ENCODE results near the gene RPAP2. TPM values are rescaled to one million over a fixed set of nuclear protein-coding genes. Genes with fewer than 3 reads are reported as not detected.
"Not testable (repeated sequence)": the region's sequence is repeated elsewhere in the genome, so short reads cannot be mapped to it uniquely, and the experiment has no call there.

The RPAP2 gene
- total RNA-seq, 1 donor from 2014 or later, result 10.5 TPM

DNA sequence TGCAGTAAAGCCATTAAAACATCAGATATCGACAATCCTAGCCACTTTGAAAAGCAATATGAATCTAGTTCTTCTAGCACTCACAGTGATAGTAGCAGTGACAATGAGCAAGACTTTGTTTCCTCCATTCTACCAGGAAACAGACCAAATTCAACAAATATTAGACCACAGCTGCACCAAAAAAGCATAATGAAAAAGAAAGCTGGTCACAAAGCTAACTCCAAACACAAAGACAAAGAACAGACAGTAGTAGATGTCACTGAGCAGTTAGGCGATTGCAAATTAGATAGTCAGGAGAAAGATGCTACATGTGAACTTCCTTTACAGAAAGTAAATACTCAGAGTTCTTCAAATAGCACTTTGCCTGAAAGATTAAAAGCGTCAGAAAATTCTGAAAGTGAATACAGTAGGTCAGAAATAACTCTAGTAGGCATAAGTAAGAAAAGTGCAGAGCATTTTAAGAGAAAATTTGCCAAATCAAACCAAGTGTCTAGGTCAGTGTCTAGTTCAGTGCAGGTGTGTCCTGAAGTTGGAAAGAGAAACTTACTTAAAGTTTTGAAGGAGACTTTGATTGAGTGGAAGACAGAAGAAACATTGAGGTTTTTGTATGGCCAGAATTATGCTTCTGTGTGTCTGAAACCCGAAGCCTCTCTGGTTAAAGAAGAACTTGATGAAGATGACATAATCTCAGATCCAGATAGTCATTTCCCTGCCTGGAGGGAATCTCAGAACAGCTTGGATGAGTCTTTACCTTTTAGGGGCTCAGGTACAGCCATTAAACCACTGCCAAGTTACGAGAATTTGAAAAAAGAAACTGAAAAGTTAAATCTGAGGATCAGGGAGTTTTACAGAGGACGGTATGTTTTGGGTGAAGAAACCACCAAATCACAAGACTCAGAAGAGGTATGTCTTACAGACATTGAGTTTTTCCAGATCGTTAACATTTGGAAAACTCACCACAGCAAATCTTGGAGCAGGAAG lies 24.9 kb downstream of the RPAP2 start:
- ATAC-seq (no peak), DNase-seq (ENCODE audit: low spot score) (no peak)

DNA sequence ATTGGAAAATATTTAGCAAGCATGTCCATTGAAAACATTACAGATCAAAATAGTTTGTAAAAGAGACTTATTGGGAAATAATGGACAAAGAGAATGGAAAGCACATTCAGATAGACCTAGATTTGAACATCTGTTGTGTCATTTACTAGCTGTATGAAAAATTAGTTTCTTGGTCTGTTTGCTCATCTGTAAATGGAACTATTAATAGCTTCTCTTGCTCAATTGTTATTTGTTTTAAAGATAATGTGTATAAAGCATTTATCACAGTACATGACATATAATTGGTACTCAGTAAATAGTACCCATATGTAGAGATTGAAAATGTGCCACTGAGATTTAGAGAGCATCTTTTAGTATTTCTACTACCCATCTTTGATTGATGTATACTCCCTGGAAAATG lies 25.9 kb downstream of the RPAP2 start:
- DNase-seq (ENCODE audit: low spot score), result no peak
- no peak for ATAC-seq

DNA sequence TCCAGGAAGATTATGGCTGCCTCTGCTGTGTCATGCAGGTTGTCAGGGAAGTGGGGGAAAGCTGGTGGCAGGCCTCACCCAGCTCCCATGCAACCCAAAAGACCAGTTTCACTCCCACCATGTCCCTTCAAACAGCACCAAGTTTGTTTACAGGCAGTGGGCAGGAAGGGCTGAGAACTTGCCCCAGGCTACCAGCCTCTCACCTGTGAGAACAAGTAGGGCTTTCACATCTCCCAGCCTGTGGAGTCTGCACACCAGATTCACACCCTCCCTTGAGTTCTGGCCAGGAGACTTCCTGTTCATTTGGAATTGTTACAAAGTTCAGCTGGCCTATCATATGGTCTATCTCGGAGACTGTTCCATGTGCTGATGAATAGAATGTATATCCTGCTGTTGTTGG lies 27.8 kb downstream of the RPAP2 start:
- DNase-seq (ENCODE audit: low spot score) (no peak), ATAC-seq (no peak)

DNA sequence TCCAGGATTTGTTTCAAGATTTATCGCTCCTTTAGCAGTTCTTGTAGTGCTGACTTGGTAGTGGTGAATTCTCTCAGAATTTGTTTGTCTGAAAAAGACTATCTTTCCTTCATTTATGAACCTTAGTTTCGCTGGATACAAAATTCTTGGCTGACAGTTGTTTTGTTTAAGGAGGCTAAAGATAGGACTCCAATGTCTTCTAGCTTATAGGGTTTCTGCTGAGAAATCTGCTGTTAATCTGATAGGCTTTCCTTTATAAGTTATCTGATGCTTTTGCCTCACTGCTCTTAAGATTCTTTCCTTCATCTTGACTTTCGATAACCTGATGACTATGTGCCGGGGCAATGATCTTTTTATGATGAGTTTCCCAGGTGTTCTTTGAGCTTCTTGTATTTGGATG lies 28.9 kb downstream of the RPAP2 start:
- DNase-seq (ENCODE audit: low spot score) (no peak), ATAC-seq (no peak)

DNA sequence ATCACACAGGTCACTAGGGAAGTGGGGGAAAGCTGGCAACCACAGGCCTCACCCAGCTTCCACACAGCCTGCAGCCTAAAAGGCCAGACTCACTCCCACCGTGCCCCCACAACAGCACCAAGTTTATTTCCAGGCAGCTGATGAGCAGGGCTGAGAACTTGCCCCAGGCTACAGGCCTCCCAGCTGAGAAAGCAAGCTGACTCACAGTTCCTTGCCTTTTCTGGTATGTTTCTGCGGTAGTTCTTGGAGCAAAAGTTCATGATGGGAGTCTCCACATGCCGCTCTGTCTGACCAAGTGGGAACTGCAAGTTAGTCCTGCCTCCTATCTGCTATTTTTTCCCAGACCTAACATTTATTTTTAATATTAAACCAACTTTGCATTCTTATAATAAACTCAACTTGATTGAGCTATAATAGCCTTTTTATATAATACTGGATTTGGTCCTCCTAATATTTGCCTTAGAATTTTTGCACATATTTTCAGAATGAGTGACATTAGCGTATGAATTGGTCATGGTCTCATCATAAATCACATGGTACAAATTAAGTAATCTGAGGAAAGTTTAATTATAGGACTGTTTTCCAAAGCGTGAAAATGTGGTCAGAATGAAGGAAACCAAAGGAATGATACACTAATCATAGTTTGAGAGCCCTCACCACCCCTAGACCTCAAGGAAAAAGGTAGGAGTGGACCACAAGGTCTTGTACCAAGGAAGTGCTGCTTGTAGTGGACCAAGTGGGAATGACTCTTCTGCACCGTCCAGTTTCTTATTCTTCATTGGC lies 30.7 kb downstream of the RPAP2 start:
- DNase-seq (ENCODE audit: low spot score) (no peak), ATAC-seq (no peak)

DNA sequence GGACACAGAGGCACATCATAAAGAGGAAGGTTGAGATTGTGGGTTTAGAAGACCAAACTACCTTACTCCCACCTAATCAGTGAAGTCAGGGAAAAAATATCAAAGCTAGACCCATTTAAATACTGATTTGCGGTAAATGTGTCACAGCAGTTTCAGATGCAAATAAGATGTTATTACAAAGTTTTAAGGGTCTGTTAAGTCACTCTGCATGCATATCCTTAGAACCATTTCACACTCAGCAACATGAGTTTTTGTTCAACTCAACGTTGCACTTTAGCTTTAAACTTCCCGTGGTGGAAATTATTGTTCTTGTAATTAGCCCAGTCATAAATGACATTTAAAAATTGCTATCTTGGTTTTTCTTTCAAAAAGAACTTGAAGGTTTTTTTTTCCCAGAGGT lies 34.8 kb downstream of the RPAP2 start:
- DNase-seq (ENCODE audit: low spot score) (no peak), ATAC-seq (no peak)

DNA sequence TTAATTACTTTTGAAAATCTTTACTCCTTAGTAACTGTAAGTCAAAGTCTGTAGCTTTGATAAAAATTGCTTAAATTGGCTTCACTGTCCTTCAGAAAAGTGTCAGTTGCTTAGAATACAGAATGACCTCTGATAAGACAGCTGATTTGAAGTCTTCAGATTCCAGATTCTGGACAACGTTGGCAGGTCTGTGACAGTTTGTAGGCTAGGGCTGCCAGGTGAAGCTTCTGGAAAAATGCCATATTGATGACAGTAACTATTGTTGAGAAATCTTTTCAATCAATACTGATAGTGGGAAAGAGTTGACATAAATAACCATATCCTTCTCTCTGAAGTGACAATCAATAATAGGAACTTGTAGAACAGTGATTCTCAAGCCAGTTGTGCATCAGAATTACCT lies 41.3 kb downstream of the RPAP2 start:
- ATAC-seq, result peak; percentile 78

DNA sequence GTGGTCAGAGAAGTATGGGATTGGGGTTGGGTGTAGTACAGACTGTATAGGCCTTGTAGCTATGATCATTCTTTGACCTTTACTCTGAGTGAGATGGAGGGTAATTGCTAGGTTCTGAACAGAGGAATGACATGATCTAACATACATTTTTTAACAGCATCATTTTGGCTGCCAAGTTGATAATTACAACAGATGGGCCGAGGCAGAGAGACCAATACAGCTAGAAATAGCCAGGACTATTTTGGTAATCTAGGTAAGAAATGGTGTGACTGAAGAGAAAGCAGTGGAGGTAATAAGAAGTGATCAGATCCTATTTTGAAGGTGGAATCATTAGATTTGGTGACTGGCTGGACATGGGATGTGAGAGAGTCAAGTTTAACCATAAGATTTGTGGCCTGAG lies 43.5 kb downstream of the RPAP2 start:
- ATAC-seq, result no peak
- no peak for DNase-seq (ENCODE audit: low spot score)

More for the DNA sequence above, 41.3 kb downstream of the RPAP2 start:
- DNase-seq (ENCODE audit: low spot score), result no peak

DNA sequence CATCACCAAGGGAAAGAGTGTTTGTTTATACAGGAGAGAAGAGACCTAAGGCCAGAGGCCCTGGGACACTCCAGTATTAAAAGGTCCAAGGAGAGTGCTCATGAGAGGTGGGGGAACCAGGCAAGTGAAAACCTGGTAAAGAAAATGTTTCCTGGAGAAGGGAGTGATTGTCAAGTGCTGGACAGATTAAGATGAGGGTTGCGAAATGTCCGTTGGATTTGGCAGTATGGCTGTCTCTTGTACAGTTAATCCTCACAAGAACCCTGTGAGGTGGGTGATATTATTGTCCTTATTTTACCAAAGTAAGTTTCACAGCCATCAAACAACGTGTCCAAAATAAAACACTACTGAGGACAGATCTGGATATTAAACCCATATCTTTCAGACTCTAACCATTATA lies 44.2 kb downstream of the RPAP2 start:
- no peak for ATAC-seq
- no peak for DNase-seq (ENCODE audit: low spot score)

DNA sequence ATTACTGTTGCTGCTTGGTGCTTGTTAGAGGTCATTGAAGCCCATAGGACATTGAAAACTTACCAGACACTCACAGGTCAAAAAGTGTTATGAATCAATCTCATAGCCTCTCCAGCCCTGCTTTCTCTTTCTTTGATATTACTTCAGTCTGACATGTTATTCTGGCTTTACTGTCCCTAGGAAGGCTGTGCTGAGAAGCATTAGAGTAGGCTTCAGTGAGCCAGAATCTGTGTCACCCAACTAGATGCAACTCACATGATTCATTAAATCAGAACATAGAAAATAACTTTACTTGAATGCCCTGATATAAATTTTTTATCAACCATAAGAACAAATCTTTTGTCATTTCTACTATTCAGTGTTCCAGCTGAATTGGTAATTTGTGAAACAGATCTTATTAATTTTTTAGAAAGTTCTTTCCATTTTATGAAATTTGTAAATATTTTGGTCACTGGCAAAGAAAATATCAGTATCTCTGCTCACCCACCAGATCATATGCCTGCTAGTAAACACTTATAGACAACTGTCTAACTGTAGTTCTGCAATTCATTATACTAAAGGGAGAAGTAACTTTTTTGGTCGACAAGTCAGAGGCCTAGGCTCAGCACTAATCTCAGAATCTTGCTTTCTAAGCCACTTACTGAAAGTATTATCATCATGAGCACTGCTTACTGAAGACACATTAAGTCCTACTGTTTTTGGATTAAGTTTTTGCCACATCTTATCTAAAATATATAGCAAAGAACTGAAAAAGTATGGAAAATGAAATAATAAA lies 48.2 kb downstream of the RPAP2 start:
- ATAC-seq (no peak), DNase-seq (ENCODE audit: low spot score) (no peak)

DNA sequence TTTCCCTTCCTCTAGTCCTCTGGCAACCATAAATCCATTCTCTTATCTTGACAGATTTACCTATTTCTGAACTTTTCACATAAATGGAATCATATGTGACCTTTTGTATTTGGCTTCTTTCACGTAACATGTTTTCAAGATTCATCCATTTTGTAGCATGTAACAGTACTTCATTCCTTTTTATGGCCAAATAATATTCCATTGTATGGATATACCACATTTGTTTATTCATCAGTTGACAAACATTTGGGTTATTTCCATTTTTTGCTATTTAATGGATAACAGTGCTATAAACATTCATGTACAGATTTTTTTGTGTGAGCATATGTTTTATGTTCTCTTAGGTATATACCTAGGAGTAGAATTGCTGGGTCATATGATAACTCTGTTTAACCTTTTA lies 54.0 kb downstream of the RPAP2 start:
- DNase-seq (ENCODE audit: low spot score), result no peak
- ATAC-seq, result no peak

DNA sequence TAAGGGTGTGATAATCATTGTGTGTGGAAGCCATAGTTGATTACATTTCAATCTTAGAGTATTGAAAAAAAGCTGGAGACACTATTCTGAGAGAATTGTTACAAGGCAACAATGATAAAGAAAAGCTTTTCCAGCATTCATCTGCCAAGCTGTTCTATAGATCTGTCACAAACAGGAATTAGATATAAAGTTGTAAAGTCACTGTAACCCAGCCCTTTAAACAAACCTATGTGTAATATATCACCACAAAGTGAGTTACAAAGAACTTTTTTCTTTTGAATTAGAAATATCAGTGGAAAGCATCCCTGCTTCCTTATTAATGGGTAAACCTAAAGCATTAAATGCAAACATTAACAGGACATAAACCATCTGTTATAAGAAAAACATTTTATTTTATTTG lies 55.4 kb downstream of the RPAP2 start:
- no peak for DNase-seq (ENCODE audit: low spot score)

DNA sequence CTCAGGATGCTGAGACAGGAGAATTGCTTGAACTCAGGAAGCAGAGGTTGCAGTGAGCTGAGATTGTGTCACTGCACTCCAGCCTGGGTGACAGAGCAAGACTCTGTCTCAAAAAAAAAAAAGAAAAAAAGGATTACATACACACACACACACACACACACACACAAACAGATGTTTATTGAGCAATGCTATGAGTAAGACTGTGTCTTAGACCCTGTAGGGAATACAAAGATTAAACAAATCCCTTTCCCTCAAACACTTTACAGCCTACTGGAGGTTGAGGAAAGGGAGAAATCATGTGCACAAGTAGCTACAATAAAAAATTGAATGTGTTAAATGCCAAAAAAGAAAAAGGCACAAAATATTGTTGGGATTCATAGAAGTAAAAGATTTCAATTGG lies 58.1 kb downstream of the RPAP2 start:
- ATAC-seq, result no peak

More for the DNA sequence above, 55.4 kb downstream of the RPAP2 start:
- no peak for ATAC-seq

DNA sequence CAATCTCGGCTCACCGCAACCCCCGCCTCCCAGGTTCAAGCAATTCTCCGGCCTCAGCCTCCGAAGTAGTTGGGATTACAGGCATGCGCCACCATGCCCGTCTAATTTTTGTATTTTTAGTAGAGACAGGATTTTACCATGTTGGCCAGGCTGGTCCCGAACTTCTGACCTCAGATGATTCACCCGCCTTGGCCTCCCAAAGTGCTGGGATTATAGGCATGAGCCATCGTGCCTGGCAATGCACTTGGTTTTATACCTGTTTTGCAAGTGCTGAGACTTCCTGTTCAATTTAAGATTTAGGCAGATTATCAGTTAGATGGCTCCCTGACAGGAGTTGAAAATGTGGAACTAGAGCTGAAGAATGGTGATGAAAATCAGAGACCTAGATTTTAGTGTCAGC lies 60.5 kb downstream of the RPAP2 start:
- not testable (repeated sequence) for ATAC-seq

More for the DNA sequence above, 58.1 kb downstream of the RPAP2 start:
- no peak for DNase-seq (ENCODE audit: low spot score)

DNA sequence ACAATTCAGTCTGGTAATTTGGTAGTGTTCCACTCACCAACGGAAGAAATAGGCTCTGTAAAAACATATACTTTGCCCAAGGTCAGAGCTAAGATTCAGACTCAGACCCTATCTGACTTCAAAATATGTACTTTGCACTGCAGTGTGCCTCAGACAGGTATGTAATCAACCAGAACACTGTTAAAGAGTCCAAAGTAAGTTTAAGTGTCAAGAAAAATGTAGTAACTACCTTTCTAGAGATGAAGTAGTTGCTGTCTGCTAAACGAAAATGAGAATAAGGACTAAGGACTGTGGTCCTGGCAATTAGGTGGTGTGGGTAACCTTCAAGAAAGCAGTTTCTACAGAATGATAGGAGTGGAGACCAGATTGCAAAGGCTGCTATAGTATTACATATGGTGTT lies 61.1 kb downstream of the RPAP2 start:
- DNase-seq (ENCODE audit: low spot score) (no peak), ATAC-seq (no peak)

More for the DNA sequence above, 60.5 kb downstream of the RPAP2 start:
- DNase-seq (ENCODE audit: low spot score), result not testable (repeated sequence)

DNA sequence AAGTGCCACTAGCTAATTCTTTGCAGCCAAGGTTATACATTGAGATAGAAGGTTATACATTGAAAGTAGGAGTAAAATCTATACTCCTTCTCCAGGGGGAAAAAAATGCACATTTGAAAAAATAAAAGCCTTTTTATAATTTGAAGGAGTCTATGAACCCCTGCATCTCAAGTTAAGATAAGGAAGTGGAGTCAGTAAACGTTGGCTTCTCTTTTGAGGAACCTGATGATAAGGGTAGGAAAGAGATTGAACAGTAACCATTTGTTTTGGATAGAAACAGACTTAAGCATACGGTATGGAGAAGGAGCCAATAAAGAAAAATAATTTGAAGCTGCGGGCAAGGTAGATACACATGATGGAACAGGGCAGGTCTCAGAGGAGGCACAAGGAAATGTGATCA lies 64.1 kb downstream of the RPAP2 start:
- ATAC-seq (no peak), DNase-seq (ENCODE audit: low spot score) (no peak)

DNA sequence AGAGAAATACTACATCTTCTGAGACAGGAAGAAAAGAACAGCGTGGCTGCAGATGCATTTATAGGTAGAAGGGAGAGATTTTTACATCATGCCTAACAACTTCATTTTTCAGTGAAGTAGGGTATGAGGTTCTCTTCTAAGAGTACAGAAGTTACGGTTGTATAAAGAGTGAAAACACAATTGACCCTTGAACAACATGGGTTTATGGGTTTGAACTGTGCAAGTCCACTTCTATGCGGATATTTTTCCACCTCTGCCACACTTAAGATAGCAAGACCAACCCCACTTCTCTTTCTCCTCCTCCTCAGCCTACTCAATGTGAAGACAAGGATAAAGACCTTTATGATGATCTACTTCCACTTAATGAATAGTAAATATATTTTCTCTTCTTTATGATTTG lies 64.5 kb downstream of the RPAP2 start:
- no peak for DNase-seq (ENCODE audit: low spot score)
- ATAC-seq, result no peak

DNA sequence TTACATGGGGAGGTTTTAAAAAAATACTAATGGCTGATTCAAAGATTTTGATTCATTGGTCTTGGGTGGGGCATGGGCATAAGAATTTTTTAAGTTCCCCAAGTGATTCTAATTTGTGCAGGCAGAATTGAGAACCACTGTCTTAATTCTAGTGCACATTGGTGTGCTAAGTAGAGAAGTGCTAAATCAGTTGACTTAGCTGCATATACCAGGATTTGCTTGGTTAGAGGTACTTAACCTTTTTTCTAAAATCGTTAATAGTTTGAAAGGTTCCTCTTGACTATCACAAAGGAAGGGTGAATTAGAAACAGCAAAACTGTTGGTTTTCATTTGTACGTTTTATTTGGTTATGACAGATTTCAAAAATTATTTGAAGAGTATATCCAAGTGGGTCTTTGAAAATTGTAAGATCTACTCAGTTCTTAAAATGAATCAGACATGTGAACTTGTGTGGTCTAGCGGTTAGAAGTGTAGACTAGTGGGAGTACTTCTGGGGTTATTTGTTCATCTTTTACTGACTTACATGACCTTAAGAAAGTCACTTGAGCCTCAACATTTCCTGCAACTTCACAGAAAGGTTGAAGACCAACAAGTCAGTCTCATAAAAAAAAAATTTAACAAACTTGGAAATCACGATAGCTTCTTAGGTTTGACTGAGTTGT lies 66.7 kb downstream of the RPAP2 start:
- ATAC-seq (no peak), DNase-seq (ENCODE audit: low spot score) (no peak)

DNA sequence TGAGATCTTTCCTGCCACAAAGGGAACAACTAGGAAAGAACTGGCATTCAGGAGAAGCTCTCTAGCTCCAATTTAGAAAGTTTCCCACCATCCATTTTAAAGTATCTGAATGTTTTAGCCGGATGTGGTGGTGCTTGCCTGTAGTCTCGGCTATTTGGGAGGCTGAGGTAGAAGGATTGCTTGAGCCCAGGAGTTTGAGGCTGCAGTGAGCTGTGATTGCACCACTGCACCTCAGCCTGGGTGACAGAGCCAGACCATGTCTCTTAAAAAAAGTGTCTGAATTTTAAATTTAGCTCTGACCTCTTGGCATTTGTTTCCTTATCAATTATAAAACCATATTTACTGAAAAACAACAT lies 67.2 kb downstream of the RPAP2 start:
- DNase-seq (ENCODE audit: low spot score), result no peak

DNA sequence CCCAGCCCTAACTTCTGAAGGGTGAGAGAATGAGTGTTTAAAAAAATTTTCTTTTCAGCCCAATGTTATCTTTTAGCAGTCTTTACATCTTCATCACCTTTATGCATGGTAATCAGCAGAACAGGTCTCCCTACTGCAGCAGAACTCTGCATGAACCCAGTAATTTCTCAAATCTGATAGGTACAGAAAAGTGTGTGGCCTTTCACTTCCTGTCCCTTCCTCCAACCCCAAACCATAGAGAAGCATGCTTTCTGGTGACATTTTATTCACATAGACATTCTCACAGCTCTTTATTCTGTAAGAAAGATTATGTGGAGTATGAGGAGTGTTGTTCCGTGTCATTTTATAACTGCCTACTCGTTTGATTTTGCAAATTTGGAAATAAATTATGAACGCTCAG lies 68.6 kb downstream of the RPAP2 start:
- no peak for ATAC-seq
- DNase-seq (ENCODE audit: low spot score), result no peak

More for the DNA sequence above, 67.2 kb downstream of the RPAP2 start:
- no peak for ATAC-seq

DNA sequence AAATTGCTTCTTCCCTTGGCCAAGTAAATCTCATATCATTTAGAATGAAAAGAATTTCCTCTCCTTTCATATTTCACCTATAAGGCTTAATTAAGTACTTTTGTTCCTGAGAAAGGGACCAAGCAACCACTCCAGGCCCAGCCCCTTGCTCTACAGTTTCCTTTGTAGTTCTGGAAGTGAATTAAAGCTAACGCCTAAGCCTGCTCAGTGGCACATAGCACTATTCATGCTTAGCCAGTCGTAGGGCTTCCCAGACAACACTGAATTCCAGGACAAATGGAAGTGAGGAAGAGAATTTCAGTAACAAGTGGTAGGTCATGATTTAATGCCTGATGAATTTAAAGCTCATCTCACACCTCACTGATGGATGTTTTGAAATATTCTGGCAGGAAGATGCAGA lies 73.3 kb downstream of the RPAP2 start:
- no peak for ATAC-seq
- no peak for DNase-seq (ENCODE audit: low spot score)
